Smooth muscle cell (in vitro differentiated cells): Measurements from ENCODE around the gene GABPB2. TPM values are rescaled to one million over a fixed set of nuclear protein-coding genes. Genes with fewer than 3 reads are reported as not detected.

ENCODE experiments used
- DNase-seq: peaks from one replicate; lab custom pipeline; 2025; ENCODE audit not compliant: unreplicated experiment; lab: John Stamatoyannopoulos, UW
- H2AFZ ChIP-seq: fragments of 200-600 bp; sonication (generic); 2 replicates; pipeline ENCODE4 v1.6.0; 2016; ENCODE audit warnings: antibody characterized with exemption, low read depth, mild to moderate bottlenecking
- H3F3A ChIP-seq: fragments of 200-600 bp; sonication (generic); 2 replicates; pipeline ENCODE4 v1.6.0; 2017; ENCODE audit warnings: antibody characterized with exemption, low read depth
- H3K27ac ChIP-seq: fragments of 200-600 bp; sonication (generic); 2 replicates; pipeline ENCODE4 v1.5.1; 2016; ENCODE audit warnings: low read depth, mild to moderate bottlenecking
- H3K27me3 ChIP-seq: fragments of 200-600 bp; sonication (generic); 2 replicates; pipeline ENCODE4 v1.6.1; 2016; ENCODE audit warnings: low read depth, mild to moderate bottlenecking
- H3K36me3 ChIP-seq: fragments of 200-600 bp; sonication (generic); 2 replicates; pipeline ENCODE4 v1.5.1; 2016; ENCODE audit warnings: low read depth
- H3K4me1 ChIP-seq: fragments of 200-600 bp; sonication (generic); 2 replicates; pipeline ENCODE4 v1.5.1; 2016; ENCODE audit warnings: low read depth
- H3K4me2 ChIP-seq: fragments of 200-600 bp; sonication (generic); 2 replicates; pipeline ENCODE4 v1.6.0; 2016; ENCODE audit warnings: mild to moderate bottlenecking
- H3K4me3 ChIP-seq: fragments of 200-600 bp; sonication (generic); 2 replicates; pipeline ENCODE4 v1.5.1; 2016; ENCODE audit warnings: mild to moderate bottlenecking
- H3K79me2 ChIP-seq: fragments of 200-600 bp; sonication (generic); 2 replicates; pipeline ENCODE4 v1.6.0; 2016; ENCODE audit warnings: low read depth, mild to moderate bottlenecking
- H3K9ac ChIP-seq: fragments of 200-600 bp; sonication (generic); 2 replicates; pipeline ENCODE4 v1.6.0; 2016; ENCODE audit warnings: low read depth
- H3K9me3 ChIP-seq: fragments of 200-600 bp; sonication (generic); replicated peaks from 2 replicates; pipeline ENCODE4 v1.5.1; 2016; ENCODE audit warnings: low read depth
- H4K20me1 ChIP-seq: fragments of 200-600 bp; sonication (generic); 2 replicates; pipeline ENCODE4 v1.6.0; 2016; ENCODE audit warnings: low read depth
- CTCF ChIP-seq: fragments of 200-600 bp; sonication (generic); IDR thresholded peaks from 2 replicates; pipeline ENCODE4 v1.5.1; 2017; ENCODE audit warnings: borderline replicate concordance, mild to moderate bottlenecking, antibody characterized with exemption; ENCODE audit not compliant: insufficient read depth, poor library complexity, severe bottlenecking
- WGBS: methylation state at CpG from one replicate; pipeline ENCODE4 v1.1.7; 2016; ENCODE audit warnings: low lambda C conversion rate; 5-methylcytosine and 5-hydroxymethylcytosine counted together
- polyA plus RNA-seq: library from polyadenylated mRNA; unstranded; fragments of >200 nt; fragmentation: Nextera tagmentation; extraction: Ambion mirVana; gene quantifications from 2 replicates; pipeline ENCODE4 v1.2.1, GENCODE V29; 2016
- total RNA-seq: library from RNA; depleted of rRNA; stranded (reverse); fragments of >200 nt; gene quantifications from 2 replicates; pipeline ENCODE4 v1.2.3, GENCODE V29; 2014

GABPB2 gene
- total and polyA plus RNA-seq, 2 experiments from 2014 or later, result 1.3 to 3.6 TPM

GRCh38 chr1:151164732-151165280, 94.2 kb downstream of the GABPB2 start:
- Histone ChIP-seq H3K27ac (peak overlapping the region; percentile 70), H3K4me1 (peaks cover 12% of the 10 kb centered on the region), H3K4me3 (peak overlapping the region; percentile 60), H3K9me3 (no peaks in the 10 kb centered on the region), H3K4me2 (peak overlapping the region; percentile 96), H2AFZ (peak overlapping the region; percentile 92), H3K36me3 (no peaks in the 10 kb centered on the region), H3K9ac (peak overlapping the region; percentile 61), H3F3A (peaks cover 10% of the 10 kb centered on the region), H4K20me1 (no peaks in the 10 kb centered on the region), H3K79me2 (peaks cover 6% of the 10 kb centered on the region), H3K27me3 (no peaks in the 10 kb centered on the region)
- no peak for TF ChIP-seq CTCF
- WGBS, result 27% methylated on average over 11 of the region's 11 CpGs
- no peak for DNase-seq

DNA sequence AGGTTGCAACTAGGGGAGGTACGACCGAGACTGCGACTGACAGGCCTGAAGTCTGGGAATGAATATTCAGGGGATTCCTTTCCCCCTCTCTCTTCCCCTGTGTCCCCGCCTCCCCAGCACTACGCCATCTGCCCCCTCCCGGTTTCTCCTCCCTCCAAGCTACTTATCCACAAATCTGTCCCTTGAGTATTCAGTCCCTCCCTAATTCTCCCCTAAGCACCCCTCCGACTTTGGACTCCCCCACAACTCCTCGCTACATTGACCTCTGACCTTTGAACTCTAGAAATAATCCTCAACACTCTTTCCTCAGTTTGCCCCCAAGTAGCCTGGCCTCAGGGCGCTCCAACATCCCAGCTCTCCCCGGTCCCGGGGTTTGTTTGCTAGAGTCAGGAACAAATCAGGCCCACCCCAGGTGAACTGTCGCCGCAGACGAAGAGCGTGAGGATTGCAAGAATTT, 94.7 kb downstream of the GABPB2 start:
- Histone ChIP-seq H3K9ac (peak overlapping the region; percentile 61), H3K27ac (peak overlapping the region; percentile 70), H3K36me3 (no peaks in the 10 kb centered on the region), H3F3A (peaks cover 10% of the 10 kb centered on the region), H3K4me3 (peak overlapping the region; percentile 60), H3K27me3 (no peaks in the 10 kb centered on the region), H3K79me2 (peaks cover 6% of the 10 kb centered on the region), H3K4me2 (peak overlapping the region; percentile 96), H3K9me3 (no peaks in the 10 kb centered on the region), H2AFZ (peak overlapping the region; percentile 92), H4K20me1 (no peaks in the 10 kb centered on the region), H3K4me1 (peaks cover 12% of the 10 kb centered on the region)
- peak; percentile 55 for DNase-seq
- 2% methylated on average over 13 of the region's 15 CpGs for whole genome bisulfite sequencing
- TF ChIP-seq CTCF, result peak; percentile 7

DNA sequence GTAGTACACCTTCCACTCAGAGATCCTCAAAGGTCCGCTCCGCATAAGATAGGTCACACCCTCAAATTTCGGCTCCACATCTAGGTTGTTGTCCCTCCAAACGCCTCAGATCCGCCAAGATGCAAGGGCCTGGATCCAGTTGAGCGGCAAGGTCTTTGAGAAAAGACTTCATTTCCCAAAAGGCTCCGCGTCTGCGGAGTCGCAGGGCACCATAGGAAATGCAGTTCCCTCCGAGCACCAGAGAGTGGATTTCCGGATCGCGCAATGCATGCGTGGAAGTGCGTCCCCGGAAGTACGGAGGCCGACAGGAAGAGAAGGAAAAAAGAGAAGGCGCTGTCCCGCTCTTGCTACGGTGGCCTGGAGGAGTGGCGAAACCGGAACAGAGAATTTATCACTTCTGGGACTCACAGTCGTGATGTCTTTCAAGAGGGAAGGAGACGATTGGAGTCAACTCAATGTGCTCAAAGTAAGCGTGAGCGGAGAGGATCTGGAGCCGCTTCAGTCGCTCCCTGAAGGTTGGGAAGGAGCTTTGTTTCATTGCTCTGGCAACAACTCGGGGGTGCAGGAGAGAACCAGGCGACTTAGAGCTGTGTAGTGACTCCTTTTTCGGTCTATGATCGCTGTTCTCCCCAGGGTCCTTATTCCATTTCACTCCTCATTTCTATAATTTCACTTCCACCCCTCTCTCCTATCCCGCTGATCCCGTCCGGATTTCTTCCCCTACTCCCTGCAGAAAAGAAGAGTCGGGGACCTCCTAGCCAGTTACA, 95.4 kb downstream of the GABPB2 start, which contains the start of the genes LYSMD1 and SCNM1:
Gene LYSMD1 (minus strand): TSS at position 165 of the 767 bp plus-strand sequence. CDS start 644 bp downstream, outside the sequence.
Gene SCNM1 (plus strand): TSS at position 407 of the 767 bp plus-strand sequence. CDS start 9 bp downstream, at position 416.
- Histone ChIP-seq H3K4me2 (peak within 1 kb of the TSS; percentile 96), H3K4me1 (peaks cover 12% of the 10 kb centered on the region), H3K9ac (peak within 1 kb of the TSS; percentile 63), H3K36me3 (no peaks in the 10 kb centered on the region), H2AFZ (peak within 1 kb of the TSS; percentile 92), H3K27me3 (no peaks in the 10 kb centered on the region), H4K20me1 (no peaks in the 10 kb centered on the region), H3K79me2 (peaks cover 6% of the 10 kb centered on the region), H3K9me3 (no peaks in the 10 kb centered on the region), H3K27ac (peak within 1 kb of the TSS; percentile 73), H3F3A (peaks cover 10% of the 10 kb centered on the region), H3K4me3 (peak within 1 kb of the TSS; percentile 60)
- 1% methylated on average over 38 of the region's 38 CpGs for WGBS
- no peak for TF ChIP-seq CTCF
- peak; percentile 66 for DNase-seq
